GM18519 (cell line): ENCODE data around the gene SLC12A6.
"Not testable (repeated sequence)": the region's sequence is repeated elsewhere in the genome, so short reads cannot be mapped to it uniquely, and the experiment has no call there.

Experiments used
- ATAC-seq: cut with Tn5 transposase; IDR thresholded peaks from one replicate; pipeline ENCODE4 v1.9.1; 2021; ENCODE audit warnings: mild to moderate bottlenecking, moderate library complexity; ENCODE audit not compliant: unreplicated experiment, low FRiP score

SLC12A6 gene

GRCh38 chr15:34337557-34338306, at the start of gene SLC12A6:
Gene SLC12A6 (minus strand): TSS chr15:34337781. CDS start chr15:34336680, 1,101 bp downstream.
- peak; percentile 38 for ATAC-seq

GRCh38 chr15:34381829-34382521, 44.4 kb upstream of the SLC12A6 start:
- not testable (repeated sequence) for ATAC-seq

- ATAC-seq, result not testable (repeated sequence)
These were observed 42.9 kb upstream of the SLC12A6 start for GRCh38 chr15:34380491-34380890.

GRCh38 chr15:34376856-34377255, 39.3 kb upstream of the SLC12A6 start:
- no peak for ATAC-seq

GRCh38 chr15:34375541-34375940, 38.0 kb upstream of the SLC12A6 start:
- ATAC-seq, result not testable (repeated sequence)

- no peak for ATAC-seq
These were observed 37.2 kb upstream of the SLC12A6 start for GRCh38 chr15:34374816-34375215.

- ATAC-seq, result no peak
These were observed 36.4 kb upstream of the SLC12A6 start for GRCh38 chr15:34373951-34374350.

- no peak for ATAC-seq
These were observed 33.1 kb upstream of the SLC12A6 start for GRCh38 chr15:34370643-34371042.

- no peak for ATAC-seq
These were observed 32.5 kb upstream of the SLC12A6 start for GRCh38 chr15:34370129-34370528.

GRCh38 chr15:34367101-34368081, 29.8 kb upstream of the SLC12A6 start, which contains the start of gene LPCAT4:
Gene LPCAT4 (minus strand): TSS chr15:34367196. CDS start chr15:34367100, 96 bp downstream.
- peak; percentile 62 for ATAC-seq

- ATAC-seq, result no peak
These were observed 28.9 kb upstream of the SLC12A6 start for GRCh38 chr15:34366271-34367065.

GRCh38 chr15:34365836-34366235, 28.3 kb upstream of the SLC12A6 start:
- no peak for ATAC-seq

GRCh38 chr15:34365091-34365825, 27.7 kb upstream of the SLC12A6 start:
- no peak for ATAC-seq

GRCh38 chr15:34364041-34364440, 26.5 kb upstream of the SLC12A6 start:
- ATAC-seq, result no peak

GRCh38 chr15:34362047-34362773, 24.6 kb upstream of the SLC12A6 start:
- no peak for ATAC-seq

- no peak for ATAC-seq
These were observed 23.7 kb upstream of the SLC12A6 start for GRCh38 chr15:34361278-34361677.

GRCh38 chr15:34360298-34360697, 22.7 kb upstream of the SLC12A6 start:
- no peak for ATAC-seq

- no peak for ATAC-seq
These were observed 21.8 kb upstream of the SLC12A6 start for GRCh38 chr15:34359416-34359815.
